Caco-2 (cell line): ENCODE measurements around the gene MFSD6. TPM values are rescaled to one million over a fixed set of nuclear protein-coding genes. Genes with fewer than 3 reads are reported as not detected.
A peak's percentile ranks its signal among the peaks of the same experiment; 100 is the strongest.
"Not testable (repeated sequence)": the region's sequence is repeated elsewhere in the genome, so short reads cannot be mapped to it uniquely, and the experiment has no call there.

ENCODE experiments used
- Bru-seq: library from RNA; stranded (reverse); fragments of 400-500 nt; gene quantifications from one replicate; lab custom pipeline; 2021; lab: Mats Ljungman, UMichigan
- BruChase-seq, 2 experiments: library from RNA; stranded (reverse); fragments of 400-500 nt; gene quantifications; one replicate each; lab custom pipeline; 2021; lab: Mats Ljungman, UMichigan
- BruUV-seq: library from RNA; stranded (reverse); fragments of 400-500 nt; replicated peaks from 2 replicates; lab custom pipeline; 2021; lab: Mats Ljungman, UMichigan
- CTCF ChIA-PET: fragments of 300-600 bp; sonication (Branson Sonifier 250); formaldehyde crosslinking; loops from one replicate; lab custom pipeline; 2022; ENCODE audit warnings: antibody characterized with exemption; lab: Charles Lee
- POLR2A ChIA-PET: fragments of 300-600 bp; sonication (Branson Sonifier 250); formaldehyde crosslinking; loops from one replicate; lab custom pipeline; 2022; ENCODE audit warnings: antibody characterized with exemption; lab: Charles Lee
- DNase-seq, 2 experiments: peaks; one replicate each; pipeline versions ENCODE4 v3.0.0 to v3.0.0-alpha.2; 2020 to 2022
- H3K27me3 ChIP-seq: replicated peaks from 2 replicates; pipeline ENCODE4 v1.6.0; 2011; ENCODE audit warnings: low read length; ENCODE audit not compliant: control insufficient read depth, insufficient read depth
- H3K36me3 ChIP-seq: 2 replicates; pipeline ENCODE4 v1.5.1; 2011; ENCODE audit warnings: low read length; ENCODE audit not compliant: control insufficient read depth, insufficient read depth
- H3K4me1 ChIP-seq: fragments of 250-450 bp; sonication (Bioruptor Pico); 2 replicates; pipeline ENCODE4 v1.5.1; 2020; ENCODE audit warnings: mild to moderate bottlenecking
- H3K4me3 ChIP-seq: 2 replicates; pipeline ENCODE4 v1.5.1; 2011; ENCODE audit warnings: low read depth, mild to moderate bottlenecking, control low read depth, low read length
- H3K9me3 ChIP-seq: fragments of 250-450 bp; sonication (Bioruptor Pico); 2 replicates; pipeline ENCODE4 v1.5.1; 2020; ENCODE audit warnings: mild to moderate bottlenecking, moderate library complexity
- H3K27ac Mint-ChIP-seq: one replicate; pipeline ENCODE4 v1.8.0; 2022; ENCODE audit warnings: mixed read lengths; ENCODE audit not compliant: unreplicated experiment
- H3K27me3 Mint-ChIP-seq: one replicate; pipeline ENCODE4 v1.8.0; 2022; ENCODE audit warnings: mixed read lengths; ENCODE audit not compliant: insufficient read depth, unreplicated experiment
- H3K36me3 Mint-ChIP-seq: one replicate; pipeline ENCODE4 v1.8.0; 2022; ENCODE audit warnings: mild to moderate bottlenecking, mixed read lengths; ENCODE audit not compliant: insufficient read depth, unreplicated experiment
- H3K4me1 Mint-ChIP-seq: one replicate; pipeline ENCODE4 v1.8.0; 2022; ENCODE audit warnings: low read depth, mixed read lengths; ENCODE audit not compliant: unreplicated experiment
- H3K4me3 Mint-ChIP-seq: one replicate; pipeline ENCODE4 v1.8.0; 2022; ENCODE audit warnings: mild to moderate bottlenecking, moderate library complexity, mixed read lengths; ENCODE audit not compliant: unreplicated experiment
- H3K9me3 Mint-ChIP-seq: one replicate; pipeline ENCODE4 v1.8.0; 2022; ENCODE audit warnings: mixed read lengths; ENCODE audit not compliant: unreplicated experiment
- CTCF ChIP-seq, 2 experiments: fragments of 200-600 bp in 1 of 2; IDR thresholded peaks; 1 replicate in 1 of 2; 2 replicates in 1 of 2; pipeline versions ENCODE4 v1.5.1 to v1.8.0; 2011 to 2022; ENCODE audit warnings: antibody characterized with exemption in 1 of 2, control low read depth in 1 of 2, inconsistent platforms in 1 of 2, low read depth in 1 of 2, low read length in 1 of 2, mild to moderate bottlenecking in 1 of 2, moderate library complexity in 1 of 2; ENCODE audit not compliant: insufficient read depth in 1 of 2, severe bottlenecking in 1 of 2, unreplicated experiment in 1 of 2
- intact Hi-C: fragments of 100-400 bp; cut with micrococcal nuclease; formaldehyde crosslinking; loops from one replicate; pipeline ENCODE4 v1.10.0; 2022; ENCODE audit not compliant: unreplicated experiment
- long read RNA-seq: library from polyadenylated mRNA; stranded (forward); transcript quantifications from one replicate; pipeline ENCODE4 v2.0.0, GENCODE V29; 2022
- total RNA-seq: library from RNA; stranded (reverse); gene quantifications from 2 replicates; pipeline ENCODE4 v1.2.3, GENCODE V29; 2022

The MFSD6 gene
- 10.9 and 11.1 TPM in 2 replicates for total RNA-seq
- percentile 57 among the genes with signal in this experiment for Bru-seq, nascent RNA
- percentile 49 among the genes with signal in this experiment for BruChase-seq, experiment 1, labeled RNA remaining after a 2-hour chase
- BruChase-seq, experiment 2, labeled RNA remaining after a 6-hour chase = percentile 50 among the genes with signal in this experiment
- long read RNA-seq, full-length matches to known transcripts = 4 of 23 reads
- long read RNA-seq, partial matches to known transcripts = 0 of 23 reads
- long read RNA-seq, other reads (novel, unspliced or antisense) = 19 of 23 reads

- Histone ChIP-seq H3K36me3 (no peaks in the 10 kb centered on the region; the same call in 1 of the 2 replicates), H3K4me1 (peaks cover 16% of the 10 kb centered on the region), H3K9me3 (no peaks in the 10 kb centered on the region), H3K27me3 (no peaks in the 10 kb centered on the region), H3K4me3 (peak within 1 kb of the TSS; percentile 70)
- no peaks in the 10 kb centered on the region for H3K36me3 Mint-ChIP-seq
- intact Hi-C loops = loop anchor here (10.0 kb wide), 1 partner anchor 277 kb away; no protein-coding TSS in a partner anchor
- ChIA-PET CTCF (no interaction called here), POLR2A (no interaction called here)
- H3K4me1 Mint-ChIP-seq = no peaks in the 10 kb centered on the region
- H3K27ac Mint-ChIP-seq = no peak within 1 kb of the TSS
- TF ChIP-seq CTCF (IDR thresholded peaks at IDR 0.05; ENCODE audit: insufficient read depth in 1 of 2, low read depth in 1 of 2, low read length in 1 of 2, severe bottlenecking in 1 of 2, unreplicated experiment in 1 of 2) = no peak
- peak within 1 kb of the TSS; percentile 66 for H3K4me3 Mint-ChIP-seq
- H3K27me3 Mint-ChIP-seq = no peaks in the 10 kb centered on the region
- no peaks in the 10 kb centered on the region for H3K9me3 Mint-ChIP-seq
- no TSS peak for BruUV-seq
- peak; percentile 45 to 80 for DNase-seq
Measured at GRCh38 chr2:190407662-190408537, at the start of gene MFSD6. TSS of gene MFSD6 (plus strand) at chr2:190408355. CDS start at chr2:190436030, 27,675 bp downstream.

GRCh38 chr2:190358655-190359448 lies 49.3 kb upstream of the MFSD6 start:
- H3K4me3 Mint-ChIP-seq, DNase-seq, BruUV-seq, H3K4me1 Mint-ChIP-seq, H3K27me3 ChIP-seq, H3K36me3 ChIP-seq, H3K27me3 Mint-ChIP-seq, H3K36me3 Mint-ChIP-seq, H3K4me3 ChIP-seq, H3K27ac Mint-ChIP-seq, intact Hi-C loops, H3K9me3 Mint-ChIP-seq, H3K9me3 ChIP-seq: not testable (repeated sequence)
- POLR2A ChIA-PET = interaction anchor here (0.6 kb wide), 1 partner anchor 305 kb away, joined by 4 read pairs; no protein-coding TSS in a partner anchor
- H3K4me1 ChIP-seq = peaks cover 15% of the 10 kb centered on the region
- CTCF ChIA-PET = interaction anchor here (1.1 kb wide), 1 partner anchor 14 kb away, joined by 3 read pairs; no protein-coding TSS in a partner anchor

- H3K27ac Mint-ChIP-seq = no peak overlapping the region
Measured at GRCh38 chr2:190360561-190360960, 47.6 kb upstream of the MFSD6 start.

More at GRCh38 chr2:190360561-190360960, 47.6 kb upstream of the MFSD6 start:
- Histone ChIP-seq H3K9me3 (no peaks in the 10 kb centered on the region), H3K27me3 (no peaks in the 10 kb centered on the region), H3K36me3 (no peaks in the 10 kb centered on the region), H3K4me3 (no peak overlapping the region), H3K4me1 (peaks cover 11% of the 10 kb centered on the region)
- Mint-ChIP-seq H3K4me3 (no peak overlapping the region), H3K4me1 (peaks cover 7% of the 10 kb centered on the region), H3K36me3 (no peaks in the 10 kb centered on the region), H3K27me3 (no peaks in the 10 kb centered on the region), H3K9me3 (no peaks in the 10 kb centered on the region)
- intact Hi-C loops = no loop called here
- DNase-seq = no peak
- TF ChIP-seq CTCF (IDR thresholded peaks at IDR 0.05; ENCODE audit: insufficient read depth in 1 of 2, low read depth in 1 of 2, low read length in 1 of 2, severe bottlenecking in 1 of 2, unreplicated experiment in 1 of 2) = no peak
- no TSS peak for BruUV-seq
- POLR2A ChIA-PET = no interaction called here
- CTCF ChIA-PET = no interaction called here
